VCaP (cell line): ENCODE measurements around the gene MUSTN1.

Experiments used
- H3K27ac ChIP-seq: fragments of 450-650 bp; 2 replicates; pipeline ENCODE4 v1.5.1; 2017
- TF ChIP-seq, protein P1 (sequence below): fragments of 450-650 bp; conservative IDR thresholded peaks from 2 replicates; pipeline ENCODE4 v1.5.1; 2017; ENCODE audit warnings: mild to moderate bottlenecking, moderate library complexity

MUSTN1 gene

DNA sequence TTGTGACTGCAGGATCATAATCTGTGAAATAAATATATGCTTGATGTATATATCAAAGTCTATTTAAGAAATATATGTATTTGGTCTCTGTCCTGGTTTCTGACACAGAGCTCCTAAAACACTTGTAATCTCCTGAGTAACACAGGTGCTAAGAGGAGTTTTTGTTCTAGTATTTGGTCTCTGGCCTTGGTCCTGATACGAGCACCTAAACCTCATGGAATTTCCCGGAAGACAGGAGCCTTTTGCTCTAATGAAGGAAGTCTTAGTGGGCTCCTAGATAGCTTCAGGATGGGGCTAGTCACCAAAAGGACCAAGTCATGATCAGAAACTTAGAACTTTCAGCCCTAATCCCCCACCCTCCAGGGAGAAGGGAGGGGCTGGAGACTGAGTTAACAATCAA lies 19.2 kb upstream of the MUSTN1 start:
- TF ChIP-seq, protein P1, sequence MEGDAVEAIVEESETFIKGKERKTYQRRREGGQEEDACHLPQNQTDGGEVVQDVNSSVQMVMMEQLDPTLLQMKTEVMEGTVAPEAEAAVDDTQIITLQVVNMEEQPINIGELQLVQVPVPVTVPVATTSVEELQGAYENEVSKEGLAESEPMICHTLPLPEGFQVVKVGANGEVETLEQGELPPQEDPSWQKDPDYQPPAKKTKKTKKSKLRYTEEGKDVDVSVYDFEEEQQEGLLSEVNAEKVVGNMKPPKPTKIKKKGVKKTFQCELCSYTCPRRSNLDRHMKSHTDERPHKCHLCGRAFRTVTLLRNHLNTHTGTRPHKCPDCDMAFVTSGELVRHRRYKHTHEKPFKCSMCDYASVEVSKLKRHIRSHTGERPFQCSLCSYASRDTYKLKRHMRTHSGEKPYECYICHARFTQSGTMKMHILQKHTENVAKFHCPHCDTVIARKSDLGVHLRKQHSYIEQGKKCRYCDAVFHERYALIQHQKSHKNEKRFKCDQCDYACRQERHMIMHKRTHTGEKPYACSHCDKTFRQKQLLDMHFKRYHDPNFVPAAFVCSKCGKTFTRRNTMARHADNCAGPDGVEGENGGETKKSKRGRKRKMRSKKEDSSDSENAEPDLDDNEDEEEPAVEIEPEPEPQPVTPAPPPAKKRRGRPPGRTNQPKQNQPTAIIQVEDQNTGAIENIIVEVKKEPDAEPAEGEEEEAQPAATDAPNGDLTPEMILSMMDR, result no peak
- no peak overlapping the region for H3K27ac ChIP-seq

DNA sequence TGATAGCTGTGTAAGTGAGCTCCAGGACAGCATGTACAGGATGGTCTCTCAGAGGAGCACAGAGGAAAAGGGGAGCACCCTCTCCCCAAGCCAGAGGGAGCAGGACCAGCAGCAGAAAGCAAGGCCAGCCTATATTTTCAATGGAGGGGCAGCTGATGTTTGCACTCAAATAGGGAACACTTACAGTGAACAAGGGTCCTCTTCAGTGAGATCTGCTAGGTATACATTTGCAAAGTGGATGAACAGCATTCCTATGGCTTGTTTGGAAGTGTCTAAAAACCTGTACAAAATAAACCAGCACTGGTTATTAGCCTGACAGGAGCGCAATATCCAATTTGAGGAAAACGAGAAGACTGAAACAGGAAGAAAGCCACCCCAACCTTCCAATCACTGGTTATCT lies 17.6 kb upstream of the MUSTN1 start:
- TF ChIP-seq, protein P1, result no peak
- no peak overlapping the region for H3K27ac ChIP-seq

DNA sequence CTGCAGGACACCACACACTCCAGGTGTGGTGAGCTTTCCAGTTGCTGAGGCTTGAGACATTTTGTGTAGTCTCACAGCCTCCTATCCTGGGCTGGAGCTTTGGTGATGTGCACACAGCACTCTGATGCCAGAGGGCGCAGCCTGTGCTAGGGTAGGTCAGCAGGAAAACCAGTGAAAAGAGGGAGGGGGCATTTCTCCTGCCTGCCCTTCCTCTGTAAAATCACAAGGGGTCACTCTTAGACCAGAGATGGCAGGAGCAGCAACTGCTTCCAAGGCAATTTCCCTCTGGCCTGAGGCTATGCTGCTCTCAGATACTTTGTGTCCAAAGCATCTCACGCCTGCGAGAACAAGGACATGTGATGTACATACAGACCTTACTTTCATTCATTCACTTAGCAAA lies 16.5 kb upstream of the MUSTN1 start:
- TF ChIP-seq, protein P1, result peak; percentile 91
- no peak overlapping the region for H3K27ac ChIP-seq

DNA sequence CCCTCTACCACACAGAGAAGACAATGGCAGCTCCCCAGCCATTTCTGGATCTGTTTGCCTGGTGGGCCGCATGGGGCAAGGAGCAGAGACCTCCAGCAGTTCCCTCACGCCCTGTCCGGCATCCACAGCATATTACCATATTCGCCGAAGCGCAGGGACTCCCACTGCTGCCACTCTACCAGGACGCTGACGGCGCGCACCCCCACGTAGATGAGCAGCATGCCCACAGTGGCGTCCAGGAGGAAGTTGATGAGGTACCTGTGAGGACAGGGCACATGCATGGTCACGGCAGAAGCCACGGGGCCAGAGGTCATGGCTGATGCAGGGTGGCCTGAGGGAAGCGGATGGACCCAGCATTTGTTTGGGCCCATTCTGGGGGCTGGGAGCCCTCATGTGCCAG lies 14.8 kb upstream of the MUSTN1 start:
- no peak overlapping the region for H3K27ac ChIP-seq
- TF ChIP-seq, protein P1, result no peak

DNA sequence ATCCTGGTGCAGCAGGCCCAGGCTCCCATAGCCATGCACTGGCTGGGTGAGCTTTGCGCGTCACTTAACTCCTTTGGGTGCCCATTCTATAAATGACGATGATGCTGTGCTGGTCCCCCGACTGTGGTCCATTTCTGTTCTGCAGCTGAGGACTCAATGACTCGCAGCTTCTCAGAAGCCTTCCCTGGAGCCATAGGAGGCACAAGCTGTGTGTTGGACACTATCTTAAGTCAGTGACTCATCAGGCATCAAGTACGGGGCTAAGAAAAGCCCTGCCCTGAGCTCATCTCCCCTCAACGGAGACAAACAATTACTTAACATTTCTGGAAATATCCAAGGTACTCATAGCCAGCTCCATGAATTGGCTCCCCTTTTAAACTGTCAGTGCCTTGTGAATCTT lies 13.8 kb upstream of the MUSTN1 start:
- no peak overlapping the region for H3K27ac ChIP-seq

DNA sequence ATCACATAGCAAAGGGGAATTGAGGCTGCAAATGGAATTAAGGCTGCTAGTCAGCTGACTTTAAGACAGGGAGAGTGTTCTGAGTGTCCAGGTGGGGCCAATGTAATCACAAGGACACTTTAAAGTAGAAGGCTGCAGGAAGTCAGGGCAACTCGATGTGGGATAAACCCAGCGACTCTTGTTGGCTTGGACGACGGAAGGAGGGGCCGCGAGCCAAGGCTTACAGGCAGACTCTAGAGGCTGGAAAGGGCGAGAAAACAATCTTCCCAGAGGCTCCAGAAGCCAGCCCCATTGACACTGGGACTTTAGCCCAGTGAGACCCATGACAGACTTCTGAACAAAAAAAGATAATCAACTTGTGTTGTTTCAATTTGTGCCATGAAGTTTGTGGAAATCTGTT lies 12.9 kb upstream of the MUSTN1 start:
- H3K27ac ChIP-seq, result no peak overlapping the region
- TF ChIP-seq, protein P1, result no peak

More for the DNA sequence above, 13.8 kb upstream of the MUSTN1 start:
- TF ChIP-seq, protein P1, result no peak

DNA sequence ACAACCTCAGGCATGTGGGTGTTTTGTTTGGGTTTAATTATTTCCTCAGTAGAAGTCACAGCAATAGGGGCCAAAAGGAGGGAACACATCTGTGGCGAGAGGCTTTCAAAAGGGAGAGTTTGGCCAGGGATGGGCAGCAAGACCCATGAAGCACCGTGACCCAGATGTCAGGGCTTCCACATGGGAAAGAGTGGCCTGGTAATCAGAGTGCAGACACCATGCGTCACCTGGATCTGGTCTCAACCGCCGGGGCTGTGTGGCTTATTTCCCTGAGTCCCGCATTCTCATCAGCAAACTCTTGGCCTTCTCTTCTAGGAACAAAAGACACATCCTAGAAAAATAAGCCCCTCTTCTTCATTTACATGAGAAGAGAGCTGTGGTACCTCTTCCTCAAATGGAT lies 12.4 kb upstream of the MUSTN1 start:
- TF ChIP-seq, protein P1, result no peak

DNA sequence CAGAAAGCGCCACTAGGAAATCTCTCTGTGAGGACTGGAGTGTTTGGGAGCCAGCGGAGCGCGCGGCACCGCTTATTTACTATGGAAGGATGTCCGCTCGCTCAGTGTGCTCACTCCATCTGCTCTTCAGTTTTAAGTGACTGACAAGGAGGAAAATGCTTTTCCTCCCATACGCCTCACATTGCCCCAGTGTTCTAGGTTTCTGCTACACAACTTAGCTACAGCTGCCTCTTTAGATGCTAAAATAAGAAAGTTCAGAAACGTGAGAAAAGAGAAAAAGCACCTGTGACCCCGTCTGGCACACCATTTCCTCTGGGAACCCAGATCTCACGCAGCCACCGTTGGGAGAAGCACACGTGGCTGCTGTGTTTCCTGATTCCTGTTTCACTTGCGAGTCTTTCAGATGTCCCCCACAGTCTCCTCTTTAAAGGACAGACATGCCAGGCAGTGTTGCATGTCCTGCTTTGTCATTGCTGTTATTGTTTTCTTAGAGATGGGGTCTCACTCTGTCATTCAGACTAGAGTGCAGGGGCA lies 11.7 kb upstream of the MUSTN1 start:
- TF ChIP-seq, protein P1, result no peak
- no peak overlapping the region for H3K27ac ChIP-seq

More for the DNA sequence above, 12.4 kb upstream of the MUSTN1 start:
- no peak overlapping the region for H3K27ac ChIP-seq
